K562 (cell line): Measurements from ENCODE around the gene RFT1. TPM values are rescaled to one million over a fixed set of nuclear protein-coding genes. Genes with fewer than 3 reads are reported as not detected.

Experiments used
- FOXP1 ChIP-seq: sonication (generic); formaldehyde crosslinking; IDR thresholded peaks from 2 replicates; pipeline ENCODE4 v1.8.0; 2022; ENCODE audit warnings: mild to moderate bottlenecking, missing genetic modification reagents
- GABPA ChIP-seq: fragments of 200-800 bp; sonication (Bioruptor generic); conservative IDR thresholded peaks from 2 replicates; pipeline ENCODE4 v1.6.1; 2016; ENCODE audit warnings: low read depth, missing genetic modification characterization, missing compliant biosample characterization
- HDGF ChIP-seq: fragments of 450-650 bp; IDR thresholded peaks from 2 replicates; pipeline ENCODE4 v1.6.1; 2016
- IRF1 ChIP-seq: sonication (generic); formaldehyde crosslinking; IDR thresholded peaks from 2 replicates; pipeline ENCODE4 v1.8.0; 2022; ENCODE audit warnings: missing genetic modification reagents, mild to moderate bottlenecking, borderline replicate concordance
- MCM3 ChIP-seq: fragments of 450-650 bp; IDR thresholded peaks from 2 replicates; pipeline ENCODE4 v1.6.1; 2016
- MITF ChIP-seq: IDR thresholded peaks from 2 replicates; pipeline ENCODE4 v1.6.1; 2014; ENCODE audit warnings: antibody characterized with exemption
- NKRF ChIP-seq: fragments of 450-650 bp; IDR thresholded peaks from 2 replicates; pipeline ENCODE4 v1.6.1; 2016; ENCODE audit warnings: borderline replicate concordance
- REST ChIP-seq, 2 experiments: fragments of 450-650 bp; formaldehyde crosslinking in 1 of 2; IDR thresholded peaks; 2 replicates each; pipeline versions ENCODE4 v1.4.0 to v1.6.1; 2014 to 2020; ENCODE audit warnings: mild to moderate bottlenecking in 2 of 2, borderline replicate concordance in 1 of 2, low read depth in 1 of 2
- VEZF1 ChIP-seq: fragments of 200-800 bp; sonication (Bioruptor generic); IDR thresholded peaks from 2 replicates; pipeline ENCODE4 v1.6.1; 2017; ENCODE audit warnings: missing genetic modification characterization, missing compliant biosample characterization
- YY1 ChIP-seq, 3 experiments: IDR thresholded peaks; 2 replicates each; pipeline ENCODE4 v1.6.1; 2011; ENCODE audit warnings: low read length in 2 of 3, mild to moderate bottlenecking in 2 of 3, moderate library complexity in 2 of 3, borderline replicate concordance in 1 of 3, control low read depth in 1 of 3, low read depth in 1 of 3; ENCODE audit not compliant: insufficient read depth in 3 of 3, insufficient replicate concordance in 2 of 3, control insufficient read depth in 1 of 3, insufficient read length in 1 of 3; ENCODE audit errors: extremely low read depth in 1 of 3
- ZNF79 ChIP-seq: fragments of 250-450 bp; sonication (Bioruptor Pico); IDR thresholded peaks from 2 replicates; pipeline ENCODE4 v1.4.0; 2020; ENCODE audit warnings: low read depth, mild to moderate bottlenecking, moderate library complexity
- polyA plus RNA-seq, 8 experiments: library from polyadenylated mRNA; depleted of rRNA in 4 of 8; stranded (reverse) in 5 of 8; unstranded in 3 of 8; fragments of >200 nt; fragmentation: Nextera tagmentation in 2 of 8; fragmentation: Illumina TruSeq in 1 of 8; extraction: Ambion mirVana in 2 of 8; extraction: Trizol in 1 of 8; gene quantifications; 2 replicates each; pipeline versions ENCODE4 v1.2.1 to v1.2.3, GENCODE V29; 2011 to 2014; ENCODE audit warnings: inconsistent platforms in 1 of 8, missing spikeins in 1 of 8
- total RNA-seq, 7 experiments: library from RNA; depleted of rRNA in 6 of 7; stranded (reverse); fragments of >200 nt in 6 of 7; fragmentation: Illumina TruSeq in 2 of 7; extraction: Trizol in 2 of 7; gene quantifications; 2 replicates each; pipeline versions ENCODE4 v1.2.1 to v1.2.3, GENCODE V29; 2011 to 2021; ENCODE audit warnings: low replicate concordance in 1 of 7

Gene RFT1
- total and polyA plus RNA-seq, 9 of the 15 experiments (the other 6 are each of a cell fraction or from before 2014, with no cell fraction given): 4.4 to 23.8 (median 8.9) TPM

GRCh38 chr3:53100818-53101466, 29.3 kb downstream of the RFT1 start (continued):
- TF ChIP-seq IRF1 (CRISPR knock-in tag) (no peak), YY1 (IDR thresholded peaks at IDR 0.05; ENCODE audit: borderline replicate concordance in 1 of 3, control insufficient read depth in 1 of 3, extremely low read depth in 1 of 3, insufficient read depth in 3 of 3, insufficient read length in 1 of 3, insufficient replicate concordance in 2 of 3, low read depth in 1 of 3, low read length in 2 of 3) (no peak), MCM3 (no peak), MITF (no peak), HDGF (no peak), ZNF79 (CRISPR knock-in tag) (no peak), REST (IDR thresholded peaks at IDR 0.05; ENCODE audit: borderline replicate concordance) (no peak), REST (CRISPR knock-in tag; IDR thresholded peaks at IDR 0.05; ENCODE audit: low read depth) (no peak), NKRF (no peak), VEZF1 (CRISPR knock-in tag) (peak; percentile 16; the same call in 1 of the 2 replicates), GABPA (tag) (0 out of 2 replicates have a peak, but pooled peaks have one; percentile 19), FOXP1 (CRISPR knock-in tag) (no peak)
